ENCODE results near the gene ZBTB7C.

The ZBTB7C gene

DNA sequence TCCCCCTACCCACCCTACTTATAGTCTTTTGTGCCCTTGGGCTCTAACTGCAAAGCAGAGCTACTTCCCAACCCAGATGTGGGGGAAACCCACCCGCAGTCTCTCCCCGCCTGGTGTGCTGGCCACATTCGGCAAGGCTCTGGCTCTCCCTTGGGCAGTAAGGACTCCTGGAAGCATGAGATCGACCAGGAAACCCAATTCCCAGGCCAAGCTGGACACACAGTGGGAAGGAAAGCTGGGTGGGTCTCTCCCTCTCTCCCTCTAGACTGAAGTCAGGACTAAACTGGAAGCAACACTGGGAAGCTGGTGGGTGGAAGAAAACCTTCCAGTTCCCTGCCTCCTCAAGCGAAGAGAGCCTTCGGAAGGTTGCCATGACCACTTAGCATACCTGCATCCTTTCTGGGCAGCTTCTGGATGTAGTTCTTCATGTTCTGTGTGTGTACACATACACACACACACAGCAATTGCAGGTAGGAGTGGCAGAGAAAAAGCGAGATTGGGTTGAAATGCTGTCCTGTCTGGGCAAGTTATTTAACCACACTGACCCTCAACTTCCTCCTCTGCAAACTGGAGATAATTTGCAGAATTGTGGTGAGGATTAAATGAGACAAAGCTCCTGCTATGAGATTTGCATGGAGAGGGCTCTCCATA is 33.9 kb downstream of the ZBTB7C start:
- TF ChIP-seq POU2F2 (IDR thresholded peaks at IDR 0.05; ENCODE audit: low read depth, low read length) (no peak), POLR2A (IDR thresholded peaks at IDR 0.05; ENCODE audit: low read depth, low read length) (no peak), TAF1 (IDR thresholded peaks at IDR 0.05; ENCODE audit: low read depth, low read length) (no peak), PAX5 (IDR thresholded peaks at IDR 0.05; ENCODE audit: insufficient read depth, low read length, severe bottlenecking) (no peak), POLR2AphosphoS5 (IDR thresholded peaks at IDR 0.05; ENCODE audit: low read depth, low read length) (no peak), SPI1 (IDR thresholded peaks at IDR 0.05; ENCODE audit: low read depth, low read length) (no peak)
- DNase-seq (ENCODE audit: insufficient read length, low spot score) (no peak), FAIRE-seq (no peak)

DNA sequence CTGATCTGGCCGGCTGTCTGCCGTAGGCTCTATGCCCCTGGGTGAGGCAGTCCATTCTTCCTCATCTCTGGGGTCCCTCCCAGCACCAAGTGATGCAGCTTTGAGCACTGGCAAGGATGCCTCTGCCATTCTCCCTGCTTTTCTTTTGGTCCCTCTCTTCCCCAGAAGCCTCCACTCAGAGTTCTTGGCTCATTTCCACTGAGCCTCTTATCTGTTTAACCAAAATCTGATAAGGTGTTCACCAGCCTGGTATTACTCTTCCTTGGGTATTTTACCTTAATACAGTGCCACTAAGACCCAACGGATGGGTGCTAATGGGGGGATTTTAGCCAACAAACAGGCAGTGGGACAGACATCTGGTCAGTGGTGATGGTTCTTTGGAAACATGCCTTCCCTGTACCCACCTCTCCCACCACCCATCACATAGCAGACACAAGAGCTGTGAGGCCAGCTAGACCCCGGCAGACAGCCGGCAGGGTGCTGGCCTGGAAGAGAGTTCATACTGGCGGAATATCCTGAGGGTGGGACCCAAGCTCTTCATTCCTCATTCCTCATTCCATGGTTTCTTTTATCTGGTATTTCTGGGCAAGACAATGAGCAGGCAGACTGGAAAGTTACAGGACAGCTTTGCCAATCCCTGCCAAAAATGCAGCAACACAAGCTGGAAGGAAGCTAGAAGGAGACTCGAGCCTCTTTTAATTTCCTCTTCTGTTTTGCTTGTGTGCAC is 34.6 kb downstream of the ZBTB7C start:
- TF ChIP-seq POLR2AphosphoS5 (IDR thresholded peaks at IDR 0.05; ENCODE audit: low read depth, low read length) = no peak
- no peak for TF ChIP-seq SPI1 (IDR thresholded peaks at IDR 0.05; ENCODE audit: low read depth, low read length)
- no peak for TF ChIP-seq POLR2A (IDR thresholded peaks at IDR 0.05; ENCODE audit: low read depth, low read length)
- no peak for TF ChIP-seq TAF1 (IDR thresholded peaks at IDR 0.05; ENCODE audit: low read depth, low read length)
- TF ChIP-seq POU2F2 (IDR thresholded peaks at IDR 0.05; ENCODE audit: low read depth, low read length) = no peak
- no peak for TF ChIP-seq PAX5 (IDR thresholded peaks at IDR 0.05; ENCODE audit: insufficient read depth, low read length, severe bottlenecking)
- FAIRE-seq (no peak), DNase-seq (ENCODE audit: insufficient read length, low spot score) (no peak)

DNA sequence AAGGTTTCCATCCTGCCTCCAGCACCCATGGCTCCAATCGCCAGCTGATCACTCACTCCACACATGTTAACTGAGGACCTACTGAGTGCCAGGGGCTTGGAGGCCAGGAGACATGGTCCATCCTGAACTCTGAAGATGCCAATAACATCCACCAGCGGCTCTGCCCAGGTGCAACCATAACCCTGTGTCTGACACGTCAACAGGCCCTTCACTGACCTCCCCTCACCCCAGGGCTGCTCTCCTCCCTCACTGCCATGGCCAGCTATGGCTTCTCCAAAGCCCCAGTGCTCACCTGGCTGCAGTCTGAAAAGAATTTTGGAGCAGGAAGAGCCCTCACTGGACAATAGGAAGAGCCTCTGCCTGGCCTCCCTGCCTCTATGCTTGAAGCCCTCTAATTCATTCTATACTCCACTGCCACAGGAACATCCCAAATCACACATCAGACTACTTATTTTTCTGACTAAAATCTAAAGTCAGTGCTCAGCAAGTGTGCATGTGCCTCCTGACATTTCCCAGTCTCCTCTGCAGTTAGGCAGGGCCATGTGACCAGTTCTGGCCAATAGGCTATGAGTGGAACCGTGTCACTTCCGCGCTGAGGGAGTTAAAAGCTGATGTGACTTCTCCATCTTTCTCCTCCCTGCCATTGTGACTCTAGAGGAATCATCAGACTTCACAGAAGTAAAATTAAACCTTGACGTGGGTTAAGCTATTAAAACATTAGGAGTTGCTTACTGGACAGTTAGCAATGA is 37.2 kb downstream of the ZBTB7C start:
- FAIRE-seq (no peak), DNase-seq (ENCODE audit: insufficient read length, low spot score) (no peak)
- no peak for TF ChIP-seq PAX5 (IDR thresholded peaks at IDR 0.05; ENCODE audit: insufficient read depth, low read length, severe bottlenecking)
- no peak for TF ChIP-seq TAF1 (IDR thresholded peaks at IDR 0.05; ENCODE audit: low read depth, low read length)
- TF ChIP-seq POU2F2 (IDR thresholded peaks at IDR 0.05; ENCODE audit: low read depth, low read length) = no peak
- TF ChIP-seq POLR2A (IDR thresholded peaks at IDR 0.05; ENCODE audit: low read depth, low read length) = no peak
- TF ChIP-seq POLR2AphosphoS5 (IDR thresholded peaks at IDR 0.05; ENCODE audit: low read depth, low read length) = no peak
- no peak for TF ChIP-seq SPI1 (IDR thresholded peaks at IDR 0.05; ENCODE audit: low read depth, low read length)

DNA sequence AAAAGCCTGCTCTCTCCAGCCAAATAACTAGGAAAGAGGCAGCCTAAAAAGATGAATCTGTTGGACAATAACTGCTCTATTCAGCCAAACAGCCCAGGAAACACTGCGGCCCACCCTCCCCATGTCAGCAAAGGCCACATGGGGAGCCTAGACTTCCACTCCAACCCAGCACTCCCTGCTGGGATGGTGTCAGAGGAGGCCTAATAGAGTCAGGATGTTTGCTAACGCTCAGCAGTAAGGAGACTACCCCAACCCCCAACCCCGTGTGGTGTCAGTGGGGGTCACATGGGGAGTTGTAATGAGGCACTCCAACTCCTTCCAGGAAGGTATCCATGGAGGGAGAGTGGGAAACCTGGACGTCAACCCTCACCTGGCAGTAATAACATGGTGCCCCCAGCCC is 41.6 kb downstream of the ZBTB7C start:
- FAIRE-seq (no peak), DNase-seq (ENCODE audit: insufficient read length, low spot score) (no peak)
- no peak for TF ChIP-seq SPI1 (IDR thresholded peaks at IDR 0.05; ENCODE audit: low read depth, low read length)
- no peak for TF ChIP-seq POLR2A (IDR thresholded peaks at IDR 0.05; ENCODE audit: low read depth, low read length)
- TF ChIP-seq PAX5 (IDR thresholded peaks at IDR 0.05; ENCODE audit: insufficient read depth, low read length, severe bottlenecking) = no peak
- no peak for TF ChIP-seq TAF1 (IDR thresholded peaks at IDR 0.05; ENCODE audit: low read depth, low read length)
- TF ChIP-seq POU2F2 (IDR thresholded peaks at IDR 0.05; ENCODE audit: low read depth, low read length) = no peak
- no peak for TF ChIP-seq POLR2AphosphoS5 (IDR thresholded peaks at IDR 0.05; ENCODE audit: low read depth, low read length)

DNA sequence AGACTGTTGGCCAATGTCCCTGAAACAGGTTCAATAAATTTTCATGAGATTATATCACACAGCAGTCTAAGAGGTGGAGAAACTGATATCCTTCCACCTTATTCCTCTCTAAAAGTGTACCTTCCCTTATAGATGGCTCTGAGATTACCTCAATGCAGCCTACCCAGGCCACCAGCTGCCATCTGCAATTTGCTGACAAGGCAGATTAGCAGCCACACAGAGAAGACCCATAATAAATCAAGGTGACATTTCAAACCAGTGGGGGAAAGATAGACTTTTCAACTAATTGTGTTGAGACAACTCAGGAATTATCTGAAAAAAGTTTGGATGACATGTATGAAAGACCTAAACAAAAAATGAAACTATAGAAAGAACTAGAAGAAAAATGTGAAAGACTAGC is 43.2 kb downstream of the ZBTB7C start:
- DNase-seq (ENCODE audit: insufficient read length, low spot score) (no peak), FAIRE-seq (no peak)
- TF ChIP-seq SPI1 (IDR thresholded peaks at IDR 0.05; ENCODE audit: low read depth, low read length) (no peak), POU2F2 (IDR thresholded peaks at IDR 0.05; ENCODE audit: low read depth, low read length) (no peak), POLR2A (IDR thresholded peaks at IDR 0.05; ENCODE audit: low read depth, low read length) (no peak), POLR2AphosphoS5 (IDR thresholded peaks at IDR 0.05; ENCODE audit: low read depth, low read length) (no peak), PAX5 (IDR thresholded peaks at IDR 0.05; ENCODE audit: insufficient read depth, low read length, severe bottlenecking) (no peak), TAF1 (IDR thresholded peaks at IDR 0.05; ENCODE audit: low read depth, low read length) (no peak)

DNA sequence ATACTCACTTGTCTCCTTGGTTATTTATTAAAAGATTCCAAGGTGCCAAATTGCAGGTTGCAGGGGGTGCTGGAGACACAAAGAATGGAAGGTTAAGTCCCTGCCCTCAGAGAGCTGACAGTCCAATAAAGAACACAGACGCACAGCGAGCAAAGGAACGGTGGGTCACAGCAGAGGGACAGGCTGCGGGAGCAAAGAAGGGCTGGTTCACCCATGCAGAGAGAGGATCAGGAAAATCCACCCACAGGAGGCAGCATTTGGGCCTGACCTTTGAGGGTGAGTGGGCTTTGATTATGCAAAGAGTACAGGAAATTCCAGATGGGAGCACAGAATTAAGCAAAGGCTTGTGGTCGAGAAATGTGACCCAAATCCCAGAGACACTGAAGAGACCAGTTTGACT is 45.0 kb downstream of the ZBTB7C start:
- TF ChIP-seq POLR2AphosphoS5 (IDR thresholded peaks at IDR 0.05; ENCODE audit: low read depth, low read length) (no peak), POLR2A (IDR thresholded peaks at IDR 0.05; ENCODE audit: low read depth, low read length) (no peak), SPI1 (IDR thresholded peaks at IDR 0.05; ENCODE audit: low read depth, low read length) (no peak), POU2F2 (IDR thresholded peaks at IDR 0.05; ENCODE audit: low read depth, low read length) (no peak), PAX5 (IDR thresholded peaks at IDR 0.05; ENCODE audit: insufficient read depth, low read length, severe bottlenecking) (no peak), TAF1 (IDR thresholded peaks at IDR 0.05; ENCODE audit: low read depth, low read length) (no peak)
- no peak for FAIRE-seq

DNA sequence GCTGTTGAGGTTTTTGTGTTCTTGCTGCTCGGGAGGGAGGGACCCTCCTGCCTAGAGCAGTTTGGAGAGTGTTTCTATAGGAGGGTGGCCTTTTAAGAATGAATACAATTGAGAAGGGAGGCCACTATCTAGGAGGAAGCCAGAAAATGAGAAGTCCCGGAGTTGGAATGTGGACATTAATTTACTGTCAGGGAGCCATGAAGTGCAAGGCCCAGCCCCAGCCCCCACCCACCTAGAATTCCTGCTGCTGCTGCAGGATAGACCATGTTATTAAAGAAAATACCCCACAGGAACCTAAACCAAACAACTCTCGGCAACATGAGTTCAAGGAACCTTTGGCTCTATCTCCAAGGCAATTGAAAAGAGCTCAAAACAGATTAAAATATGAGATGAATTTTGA is 46.0 kb downstream of the ZBTB7C start:
- no peak for FAIRE-seq
- no peak for DNase-seq (ENCODE audit: insufficient read length, low spot score)
- TF ChIP-seq POLR2A (IDR thresholded peaks at IDR 0.05; ENCODE audit: low read depth, low read length) = no peak
- TF ChIP-seq POU2F2 (IDR thresholded peaks at IDR 0.05; ENCODE audit: low read depth, low read length) = no peak
- no peak for TF ChIP-seq POLR2AphosphoS5 (IDR thresholded peaks at IDR 0.05; ENCODE audit: low read depth, low read length)
- no peak for TF ChIP-seq SPI1 (IDR thresholded peaks at IDR 0.05; ENCODE audit: low read depth, low read length)
- TF ChIP-seq PAX5 (IDR thresholded peaks at IDR 0.05; ENCODE audit: insufficient read depth, low read length, severe bottlenecking) = no peak
- no peak for TF ChIP-seq TAF1 (IDR thresholded peaks at IDR 0.05; ENCODE audit: low read depth, low read length)

More for the DNA sequence above, 45.0 kb downstream of the ZBTB7C start:
- no peak for DNase-seq (ENCODE audit: insufficient read length, low spot score)

DNA sequence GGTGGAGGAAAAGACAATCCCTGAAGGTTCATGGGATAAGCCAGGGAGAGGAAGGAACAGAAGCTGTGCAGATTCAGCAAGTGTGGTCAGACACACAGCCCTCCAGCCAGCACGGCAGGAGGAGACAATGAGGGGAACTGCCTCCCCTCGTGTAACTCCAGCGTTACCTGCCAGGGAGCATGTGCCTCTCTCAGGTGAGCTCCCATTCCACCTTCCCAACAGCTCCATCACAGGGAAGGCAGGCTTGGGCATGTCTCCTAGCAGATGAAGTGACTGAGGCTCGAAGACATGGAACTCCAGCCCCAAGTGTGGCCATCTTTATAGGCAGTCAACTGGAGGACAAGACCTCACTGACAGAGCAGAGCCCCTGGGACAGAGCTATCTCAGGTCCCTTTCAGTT is 47.4 kb downstream of the ZBTB7C start:
- DNase-seq (ENCODE audit: insufficient read length, low spot score) (no peak), FAIRE-seq (no peak)
- TF ChIP-seq SPI1 (IDR thresholded peaks at IDR 0.05; ENCODE audit: low read depth, low read length) (no peak), TAF1 (IDR thresholded peaks at IDR 0.05; ENCODE audit: low read depth, low read length) (no peak), POLR2AphosphoS5 (IDR thresholded peaks at IDR 0.05; ENCODE audit: low read depth, low read length) (no peak), POLR2A (IDR thresholded peaks at IDR 0.05; ENCODE audit: low read depth, low read length) (no peak), POU2F2 (IDR thresholded peaks at IDR 0.05; ENCODE audit: low read depth, low read length) (no peak), PAX5 (IDR thresholded peaks at IDR 0.05; ENCODE audit: insufficient read depth, low read length, severe bottlenecking) (no peak)

Measured in GM12891 (cell line).